Lower leg skin (tissue), 4 donors: ENCODE data around the gene SAP30. TPM values are rescaled to one million over a fixed set of nuclear protein-coding genes. Genes with fewer than 3 reads are reported as not detected.

Experiments used
- DNase-seq, 2 donors: peaks; one replicate each; pipeline ENCODE4 v3.0.0-alpha.2; 2019; ENCODE audit warnings: low spot score in 2 of 2
- H3K4me3 ChIP-seq: fragments of 200-600 bp; sonication (generic); 2 replicates; pipeline ENCODE4 v1.5.1; 2017; ENCODE audit warnings: mild to moderate bottlenecking, low read depth; ENCODE audit not compliant: poor library complexity, severe bottlenecking
- CTCF ChIP-seq, 3 donors: fragments of 450-650 bp; IDR thresholded peaks; one replicate each; pipeline ENCODE4 v1.5.1; 2016; ENCODE audit warnings: antibody characterized with exemption in 3 of 3, mild to moderate bottlenecking in 3 of 3, moderate library complexity in 2 of 3
- POLR2A ChIP-seq, 2 donors: fragments of 450-650 bp; IDR thresholded peaks; one replicate each; pipeline ENCODE4 v1.6.1; 2016 to 2017; ENCODE audit warnings: antibody characterized with exemption in 2 of 2, mild to moderate bottlenecking in 1 of 2, moderate library complexity in 1 of 2
- WGBS, 2 donors: methylation state at CpG; one replicate each; pipeline ENCODE4 v1.1.5; 2018; 5-methylcytosine and 5-hydroxymethylcytosine counted together
- intact Hi-C: fragments of 100-400 bp; cut with DNase I; formaldehyde crosslinking; loops from one replicate; pipeline ENCODE4 v1.15.0; 2023; ENCODE audit warnings: low total_unique reads
- total RNA-seq, 4 donors: library from RNA; depleted of rRNA; stranded (reverse); fragments of >200 nt; gene quantifications; one replicate each; pipeline ENCODE4 v1.1.0, GENCODE V29; 2016

The SAP30 gene
- total RNA-seq, 4 donors from 2014 or later: 14.4 to 25.1 (median 18.3) TPM

GRCh38 chr4:173362666-173363065, 8.1 kb upstream of the SAP30 start:
- WGBS, 2 donors: 59 to 66% methylated on average over 3 of the region's 3 CpGs
- DNase-seq: no peak
- intact Hi-C loops: no loop called here
- no peak overlapping the region for H3K4me3 ChIP-seq
- TF ChIP-seq CTCF (IDR thresholded peaks at IDR 0.05) (no peak), POLR2A (IDR thresholded peaks at IDR 0.05) (no peak)

- 19 to 33% methylated on average over 2 of the region's 2 CpGs for WGBS, 2 donors
- intact Hi-C loops: no loop called here
- H3K4me3 ChIP-seq: no peak overlapping the region
- TF ChIP-seq CTCF (IDR thresholded peaks at IDR 0.05): no peak
- TF ChIP-seq POLR2A (IDR thresholded peaks at IDR 0.05): no peak
- DNase-seq: no peak
Measured at GRCh38 chr4:173365359-173365996, 5.3 kb upstream of the SAP30 start.

GRCh38 chr4:173367285-173367684, 3.5 kb upstream of the SAP30 start:
- intact Hi-C loops: no loop called here
- TF ChIP-seq CTCF (IDR thresholded peaks at IDR 0.05) (no peak), POLR2A (IDR thresholded peaks at IDR 0.05) (no peak)
- no peak overlapping the region for H3K4me3 ChIP-seq
- DNase-seq: no peak

GRCh38 chr4:173367946-173368345, 2.8 kb upstream of the SAP30 start:
- intact Hi-C loops: no loop called here
- no peak overlapping the region for H3K4me3 ChIP-seq
- DNase-seq: no peak
- 47 to 49% methylated on average over 4 of the region's 4 CpGs for WGBS, 2 donors
- TF ChIP-seq CTCF (IDR thresholded peaks at IDR 0.05) (no peak), POLR2A (IDR thresholded peaks at IDR 0.05) (no peak)

- H3K4me3 ChIP-seq: peak overlapping the region; percentile 36
- WGBS, 2 donors: 0% methylated on average over 14 of the region's 14 CpGs
- intact Hi-C loops: loop anchor here (5.0 kb wide), 1 partner anchor 33 kb away; no protein-coding TSS in a partner anchor
- DNase-seq: peak; percentile 76 to 94
- TF ChIP-seq CTCF (IDR thresholded peaks at IDR 0.05) (no peak), POLR2A (IDR thresholded peaks at IDR 0.05) (no peak)
Measured at GRCh38 chr4:173370130-173370476, 651 bp upstream of the SAP30 start.
